Nephron (organoid): ENCODE measurements around the gene CNTN4.

Experiments
- H3K27ac Mint-ChIP-seq, 3 experiments: 2 replicates each; pipeline ENCODE4 v1.8.0; 2020; ENCODE audit warnings: mixed read lengths in 3 of 3, mild to moderate bottlenecking in 2 of 3, moderate library complexity in 1 of 3
- H3K27me3 Mint-ChIP-seq: 2 replicates; pipeline ENCODE4 v1.8.0; 2021; ENCODE audit warnings: low read depth, mild to moderate bottlenecking, moderate library complexity, mixed read lengths
- H3K36me3 Mint-ChIP-seq: 2 replicates; pipeline ENCODE4 v1.8.0; 2020; ENCODE audit warnings: low read depth, mixed read lengths
- H3K4me1 Mint-ChIP-seq: 2 replicates; pipeline ENCODE4 v1.8.0; 2020; ENCODE audit warnings: mixed read lengths
- H3K4me3 Mint-ChIP-seq, 3 experiments: 2 replicates each; pipeline ENCODE4 v1.8.0; 2020; ENCODE audit warnings: mild to moderate bottlenecking in 3 of 3, mixed read lengths in 3 of 3, moderate library complexity in 2 of 3
- H3K9me3 Mint-ChIP-seq: 2 replicates; pipeline ENCODE4 v1.8.0; 2020; ENCODE audit warnings: mixed read lengths
- TF ChIP-seq, protein P1 (sequence below), 3 experiments: fragments of 200-600 bp; sonication (generic); IDR thresholded peaks; one replicate each; pipeline ENCODE4 v1.5.0; 2021; ENCODE audit warnings: antibody characterized with exemption in 3 of 3; ENCODE audit not compliant: unreplicated experiment in 3 of 3

CNTN4 gene

DNA sequence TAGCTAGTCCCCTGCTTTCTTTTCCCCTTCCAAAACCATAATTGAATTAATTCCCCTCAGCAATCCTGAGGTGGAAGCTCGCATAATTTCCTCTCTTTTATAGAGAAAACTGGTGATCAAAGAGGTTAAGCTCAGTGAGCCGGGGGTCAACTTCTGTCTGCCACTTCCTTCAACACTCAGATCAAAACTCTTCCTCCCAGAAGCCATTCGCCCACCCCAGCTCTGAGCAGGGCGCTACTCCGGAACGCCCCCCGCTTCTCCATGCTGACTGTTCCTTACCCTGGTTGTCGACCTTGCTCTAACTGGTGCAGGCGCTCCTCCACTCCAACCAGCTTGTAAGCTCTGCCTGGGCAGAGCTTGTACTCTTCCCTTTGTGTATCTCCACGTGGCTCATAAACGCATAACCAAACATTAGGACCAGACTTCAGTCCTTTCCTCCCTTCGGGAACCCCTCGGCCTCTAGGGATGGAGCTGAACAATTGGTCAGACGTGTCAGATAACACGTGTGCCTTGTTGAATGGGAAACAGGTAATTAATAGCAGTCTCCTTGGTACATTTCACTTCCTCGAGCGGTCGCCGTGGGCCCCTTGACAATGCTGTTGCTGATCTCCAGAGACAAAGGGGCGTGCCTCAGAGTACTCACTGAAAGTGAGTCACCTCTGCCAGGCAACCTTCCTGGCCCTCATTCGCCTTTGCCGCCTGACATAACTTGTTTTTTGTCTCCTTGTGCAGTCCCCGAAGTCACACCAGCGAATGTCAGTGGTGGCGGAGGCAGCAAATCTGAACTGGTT lies 939.7 kb downstream of the CNTN4 start:
- H3K4me3 Mint-ChIP-seq: no peak overlapping the region
- H3K9me3 Mint-ChIP-seq: peaks cover 2% of the 10 kb centered on the region
- H3K27ac Mint-ChIP-seq: peak overlapping the region in 2 of 3 experiments; percentile 70 to 91
- H3K36me3 Mint-ChIP-seq: peaks cover 56% of the 10 kb centered on the region
- no peaks in the 10 kb centered on the region for H3K27me3 Mint-ChIP-seq
- H3K4me1 Mint-ChIP-seq: peaks cover 8% of the 10 kb centered on the region
- TF ChIP-seq, protein P1, sequence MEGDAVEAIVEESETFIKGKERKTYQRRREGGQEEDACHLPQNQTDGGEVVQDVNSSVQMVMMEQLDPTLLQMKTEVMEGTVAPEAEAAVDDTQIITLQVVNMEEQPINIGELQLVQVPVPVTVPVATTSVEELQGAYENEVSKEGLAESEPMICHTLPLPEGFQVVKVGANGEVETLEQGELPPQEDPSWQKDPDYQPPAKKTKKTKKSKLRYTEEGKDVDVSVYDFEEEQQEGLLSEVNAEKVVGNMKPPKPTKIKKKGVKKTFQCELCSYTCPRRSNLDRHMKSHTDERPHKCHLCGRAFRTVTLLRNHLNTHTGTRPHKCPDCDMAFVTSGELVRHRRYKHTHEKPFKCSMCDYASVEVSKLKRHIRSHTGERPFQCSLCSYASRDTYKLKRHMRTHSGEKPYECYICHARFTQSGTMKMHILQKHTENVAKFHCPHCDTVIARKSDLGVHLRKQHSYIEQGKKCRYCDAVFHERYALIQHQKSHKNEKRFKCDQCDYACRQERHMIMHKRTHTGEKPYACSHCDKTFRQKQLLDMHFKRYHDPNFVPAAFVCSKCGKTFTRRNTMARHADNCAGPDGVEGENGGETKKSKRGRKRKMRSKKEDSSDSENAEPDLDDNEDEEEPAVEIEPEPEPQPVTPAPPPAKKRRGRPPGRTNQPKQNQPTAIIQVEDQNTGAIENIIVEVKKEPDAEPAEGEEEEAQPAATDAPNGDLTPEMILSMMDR (IDR thresholded peaks at IDR 0.05; ENCODE audit: unreplicated experiment in 3 of 3): no peak

DNA sequence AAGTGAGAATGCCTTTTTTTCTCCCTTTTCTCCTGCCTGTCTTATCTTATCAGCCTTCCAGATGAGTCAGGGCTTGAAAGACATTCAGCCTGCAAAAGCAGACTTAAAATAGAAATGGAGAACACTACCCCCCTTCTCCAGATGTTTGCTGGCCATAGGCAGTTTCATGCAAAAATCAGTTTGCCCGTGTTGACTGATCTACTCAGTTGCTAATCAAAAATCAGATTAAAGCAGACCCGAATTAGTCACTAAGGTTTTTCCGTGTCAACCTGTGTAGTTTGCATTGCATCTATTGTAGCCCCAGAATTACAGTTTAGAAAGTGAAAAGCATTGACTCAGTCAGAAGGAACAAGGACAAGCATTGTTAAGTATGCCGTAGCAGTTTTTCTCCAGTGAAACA lies 955.3 kb downstream of the CNTN4 start:
- H3K9me3 Mint-ChIP-seq: no peaks in the 10 kb centered on the region
- H3K4me3 Mint-ChIP-seq: no peak overlapping the region
- TF ChIP-seq, protein P1 (IDR thresholded peaks at IDR 0.05; ENCODE audit: unreplicated experiment in 3 of 3): no peak
- H3K36me3 Mint-ChIP-seq: peaks cover 19% of the 10 kb centered on the region
- H3K27ac Mint-ChIP-seq: no peak overlapping the region
- no peaks in the 10 kb centered on the region for H3K27me3 Mint-ChIP-seq
- H3K4me1 Mint-ChIP-seq: no peaks in the 10 kb centered on the region

DNA sequence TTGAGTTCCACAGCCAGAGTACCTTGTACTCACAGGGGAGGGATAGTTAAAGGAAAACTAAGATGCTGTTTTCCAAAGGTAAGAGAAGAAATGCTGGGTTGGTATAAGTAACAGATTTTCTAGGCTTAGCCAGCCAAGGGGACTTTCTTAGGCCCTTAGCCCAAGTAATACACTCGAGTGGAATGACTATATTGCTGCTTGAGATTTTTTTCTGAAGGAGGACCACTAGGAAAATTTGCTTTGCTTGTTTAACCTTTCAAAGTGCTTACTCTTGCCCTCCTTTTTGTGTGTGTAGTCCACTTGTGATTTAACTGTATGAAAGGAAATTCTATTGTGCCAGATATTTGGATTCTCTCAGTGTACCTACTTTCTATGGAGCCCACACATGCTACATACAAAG lies 961.0 kb downstream of the CNTN4 start:
- TF ChIP-seq, protein P1 (IDR thresholded peaks at IDR 0.05; ENCODE audit: unreplicated experiment in 3 of 3): no peak
- no peaks in the 10 kb centered on the region for H3K4me1 Mint-ChIP-seq
- H3K36me3 Mint-ChIP-seq: peaks cover 9% of the 10 kb centered on the region
- H3K27ac Mint-ChIP-seq: no peak overlapping the region
- no peaks in the 10 kb centered on the region for H3K9me3 Mint-ChIP-seq
- H3K27me3 Mint-ChIP-seq: no peaks in the 10 kb centered on the region
- no peak overlapping the region for H3K4me3 Mint-ChIP-seq

DNA sequence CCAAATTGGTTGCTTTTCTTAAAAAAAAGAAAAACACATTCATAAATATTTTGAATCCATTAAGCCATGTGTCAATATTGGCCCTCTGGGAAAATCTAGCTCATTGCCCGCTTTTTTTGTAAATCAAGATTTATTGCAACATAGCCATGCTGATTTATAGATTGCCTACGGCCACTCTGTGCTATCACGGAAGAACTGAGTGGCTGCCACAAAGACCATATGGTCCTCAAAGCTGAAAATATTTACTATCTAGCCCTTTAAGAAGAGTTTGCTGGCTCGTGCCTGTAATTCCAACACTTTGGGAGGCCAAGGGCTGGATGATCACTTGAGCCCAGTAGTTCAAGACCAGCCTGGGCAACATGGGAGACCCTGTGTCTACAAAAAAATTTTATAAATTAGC lies 965.6 kb downstream of the CNTN4 start:
- Mint-ChIP-seq H3K27ac (no peak overlapping the region), H3K4me1 (no peaks in the 10 kb centered on the region), H3K27me3 (peaks cover 4% of the 10 kb centered on the region), H3K9me3 (no peaks in the 10 kb centered on the region), H3K4me3 (no peak overlapping the region), H3K36me3 (peaks cover 4% of the 10 kb centered on the region)
- TF ChIP-seq, protein P1 (IDR thresholded peaks at IDR 0.05; ENCODE audit: unreplicated experiment in 3 of 3): no peak

DNA sequence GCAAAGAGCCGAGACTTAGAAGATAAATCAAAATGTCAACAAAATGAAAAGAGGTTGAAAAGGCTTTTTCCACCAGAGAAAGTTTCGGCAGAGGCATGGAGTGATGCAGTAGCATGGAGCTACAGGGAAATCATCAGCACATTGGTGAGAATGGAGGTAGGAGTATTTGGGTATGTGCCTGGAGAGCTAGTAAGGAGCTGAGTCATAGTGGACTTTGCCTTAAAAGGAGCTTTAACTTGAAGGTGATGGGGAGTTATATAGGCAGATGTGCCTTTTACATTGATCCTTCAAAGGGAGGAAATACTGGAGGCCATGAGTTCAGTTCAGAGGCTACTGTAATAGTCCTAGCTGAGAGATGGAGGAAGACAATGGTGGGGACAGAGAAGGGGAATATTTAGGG lies 967.2 kb downstream of the CNTN4 start:
- no peak overlapping the region for H3K4me3 Mint-ChIP-seq
- H3K27ac Mint-ChIP-seq: no peak overlapping the region
- H3K36me3 Mint-ChIP-seq: peaks cover 4% of the 10 kb centered on the region
- H3K27me3 Mint-ChIP-seq: peaks cover 4% of the 10 kb centered on the region
- TF ChIP-seq, protein P1 (IDR thresholded peaks at IDR 0.05; ENCODE audit: unreplicated experiment in 3 of 3): no peak
- H3K9me3 Mint-ChIP-seq: no peaks in the 10 kb centered on the region
- peaks cover 1% of the 10 kb centered on the region for H3K4me1 Mint-ChIP-seq

DNA sequence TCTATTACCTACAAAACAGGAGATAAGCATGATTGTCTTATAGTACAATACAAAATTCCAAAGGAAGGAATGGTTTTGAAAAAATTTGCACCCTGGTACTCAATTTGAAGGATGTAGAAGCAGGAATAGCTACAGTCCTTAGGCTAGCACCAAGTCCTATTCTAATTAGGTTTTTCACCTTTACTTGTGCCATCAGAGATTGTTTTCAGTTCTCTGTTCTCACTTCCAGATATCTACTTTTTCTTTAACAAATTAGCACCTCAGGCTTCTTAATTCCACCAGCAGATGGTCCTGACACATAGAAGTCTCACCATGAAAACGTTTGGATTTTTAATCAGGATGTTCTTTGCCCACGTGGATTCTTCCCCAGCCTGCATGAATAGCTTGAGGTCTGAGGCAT lies 967.7 kb downstream of the CNTN4 start:
- H3K9me3 Mint-ChIP-seq: no peaks in the 10 kb centered on the region
- H3K36me3 Mint-ChIP-seq: no peaks in the 10 kb centered on the region
- TF ChIP-seq, protein P1 (IDR thresholded peaks at IDR 0.05; ENCODE audit: unreplicated experiment in 3 of 3): no peak
- no peak overlapping the region for H3K4me3 Mint-ChIP-seq
- H3K4me1 Mint-ChIP-seq: peaks cover 6% of the 10 kb centered on the region
- H3K27ac Mint-ChIP-seq: no peak overlapping the region
- H3K27me3 Mint-ChIP-seq: peaks cover 4% of the 10 kb centered on the region
